ENCODE data around the gene SHKBP1. TPM values are rescaled to one million over a fixed set of nuclear protein-coding genes. Genes with fewer than 3 reads are reported as not detected.
"Not testable (repeated sequence)": the region's sequence is repeated elsewhere in the genome, so short reads cannot be mapped to it uniquely, and the experiment has no call there.

SHKBP1 gene
- total and polyA plus RNA-seq, 2 of the 4 experiments (the other 2 are of a cell fraction): 15.6 to 94.0 TPM

DNA sequence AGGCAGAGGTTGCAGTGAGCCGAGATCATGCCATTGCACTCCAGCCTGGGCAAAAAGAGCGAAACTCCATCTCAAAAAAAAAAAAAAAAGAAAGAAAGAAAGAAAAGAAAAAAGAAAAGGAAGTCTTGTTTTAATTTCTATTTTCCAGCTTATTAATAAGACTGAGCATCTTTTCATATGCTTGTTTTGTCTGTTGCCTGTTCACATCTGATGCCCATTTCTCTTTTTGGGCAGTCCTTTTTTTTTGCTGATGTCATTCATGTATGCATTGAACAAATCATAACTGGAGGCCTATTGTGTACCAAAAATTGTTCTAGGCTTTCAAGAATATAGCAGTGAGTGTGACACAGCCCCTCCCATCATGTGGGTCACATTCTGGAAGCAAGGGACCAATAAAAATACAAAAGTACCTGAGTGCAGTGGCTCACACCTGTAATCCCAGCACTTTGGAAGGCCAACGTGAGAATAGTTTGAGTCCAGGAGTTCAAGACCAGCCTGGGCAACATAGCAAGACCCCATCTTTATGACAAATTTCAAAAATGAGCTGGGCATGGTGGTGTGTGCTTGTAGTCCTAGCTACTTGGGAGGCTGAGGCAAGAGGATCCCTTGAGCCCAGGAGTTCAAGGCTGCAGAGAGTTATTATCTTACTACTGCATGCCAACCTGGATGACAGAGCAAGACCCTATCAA, 30.4 kb upstream of the SHKBP1 start:
- in situ Hi-C loops (cut with MboI; ENCODE audit: low sequenced_read_pairs); H3K18ac ChIP-seq (ENCODE audit: low read depth, low read length); ATAC-seq (ENCODE audit: low read depth); H2BK15ac ChIP-seq (ENCODE audit: low read depth, low read length); BruUV-seq (replicated peaks); H3K9me1 ChIP-seq (ENCODE audit: insufficient read depth, low read length); H2AK5ac ChIP-seq (ENCODE audit: low read depth, low read length); H3K27ac ChIP-seq (ENCODE audit: insufficient read depth, low read length); intact Hi-C loops (cut with micrococcal nuclease); H3K4me1 ChIP-seq (ENCODE audit: control insufficient read depth, insufficient read depth, low read length); H3K4me2 ChIP-seq (ENCODE audit: low read depth, low read length); H2BK120ac ChIP-seq (ENCODE audit: low read depth, low read length); H2AK9ac ChIP-seq (replicated peaks; ENCODE audit: low read depth, low read length, poor library complexity); H2BK20ac ChIP-seq (ENCODE audit: low read depth, low read length); H3K14ac ChIP-seq (replicated peaks; ENCODE audit: low read depth, low read length); H3K9me3 ChIP-seq (ENCODE audit: control insufficient read depth, insufficient read depth, low read length); DNase-seq; H3K4me3 ChIP-seq (ENCODE audit: insufficient read depth, low read depth, low read length); H3K56ac ChIP-seq (ENCODE audit: extremely low read depth, insufficient read depth, low read length); H4K91ac ChIP-seq (ENCODE audit: insufficient read depth, low read depth, low read length); POLR2A ChIA-PET (ENCODE audit: unreplicated experiment); H3K36me3 ChIP-seq (ENCODE audit: control insufficient read depth, insufficient read depth, low read length); H3K9ac ChIP-seq (ENCODE audit: low read depth, low read length); H3K23ac ChIP-seq (ENCODE audit: low read depth, low read length); H4K8ac ChIP-seq (ENCODE audit: low read depth in 2 of 2, low read length in 2 of 2); H4K20me1 ChIP-seq (ENCODE audit: insufficient read depth, low read length); H3K79me1 ChIP-seq (ENCODE audit: low read depth in 1 of 2, low read length in 2 of 2); H2AFZ ChIP-seq (replicated peaks; ENCODE audit: low read length, poor library complexity); dilution Hi-C loops (cut with HindIII; ENCODE audit: low sequenced_read_pairs, unreplicated experiment); H2BK5ac ChIP-seq (ENCODE audit: low read depth, low read length, poor library complexity, severe bottlenecking); H4K5ac ChIP-seq (ENCODE audit: low read depth, low read length); H3K4ac ChIP-seq (ENCODE audit: low read depth, low read length): not testable (repeated sequence)
- no CpG with 5 or more reads among the region's 3 CpGs for WGBS, 2 experiments (ENCODE audit: extremely low coverage in 2 of 2, insufficient read length in 1 of 2)
- CTCF ChIA-PET: interaction anchor here (0.6 kb wide), 1 partner anchor 87 kb away, joined by 3 read pairs; no protein-coding TSS in a partner anchor
- H3K27me3 ChIP-seq (ENCODE audit: control insufficient read depth, insufficient read depth, low read length): peaks cover 17% of the 10 kb centered on the region

DNA sequence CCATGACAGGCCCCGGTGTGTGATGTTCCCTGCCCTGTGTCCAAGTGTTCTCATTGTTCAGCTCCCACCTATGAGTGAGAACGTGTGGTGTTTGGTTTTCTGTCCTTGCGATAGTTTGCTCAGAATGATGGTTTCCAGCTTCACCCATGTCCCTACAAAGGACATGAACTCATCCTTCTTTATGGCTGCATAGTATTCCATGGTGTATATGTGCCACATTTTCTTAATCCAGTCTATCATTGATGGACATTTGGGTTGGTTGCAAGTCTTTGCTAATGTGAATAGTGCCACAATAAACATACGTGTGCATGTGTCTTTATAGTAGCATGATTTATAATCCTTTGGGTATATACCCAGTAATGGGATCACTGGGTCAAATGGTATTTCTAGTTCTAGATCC, 29.5 kb upstream of the SHKBP1 start:
- H3K36me3 ChIP-seq (ENCODE audit: control insufficient read depth, insufficient read depth, low read length); H2BK15ac ChIP-seq (ENCODE audit: low read depth, low read length); H3K9ac ChIP-seq (ENCODE audit: low read depth, low read length); H4K91ac ChIP-seq (ENCODE audit: insufficient read depth, low read depth, low read length); DNase-seq; H2BK20ac ChIP-seq (ENCODE audit: low read depth, low read length); dilution Hi-C loops (cut with HindIII; ENCODE audit: low sequenced_read_pairs, unreplicated experiment); H3K18ac ChIP-seq (ENCODE audit: low read depth, low read length); H3K79me1 ChIP-seq (ENCODE audit: low read depth in 1 of 2, low read length in 2 of 2); H2AFZ ChIP-seq (replicated peaks; ENCODE audit: low read length, poor library complexity); CTCF ChIA-PET; H3K27ac ChIP-seq (ENCODE audit: insufficient read depth, low read length); H3K4me1 ChIP-seq (ENCODE audit: control insufficient read depth, insufficient read depth, low read length); H4K20me1 ChIP-seq (ENCODE audit: insufficient read depth, low read length); H2AK5ac ChIP-seq (ENCODE audit: low read depth, low read length); H3K23ac ChIP-seq (ENCODE audit: low read depth, low read length); H3K4ac ChIP-seq (ENCODE audit: low read depth, low read length); H4K5ac ChIP-seq (ENCODE audit: low read depth, low read length); H3K14ac ChIP-seq (replicated peaks; ENCODE audit: low read depth, low read length); POLR2A ChIA-PET (ENCODE audit: unreplicated experiment); H2AK9ac ChIP-seq (replicated peaks; ENCODE audit: low read depth, low read length, poor library complexity); H4K8ac ChIP-seq (ENCODE audit: low read depth in 2 of 2, low read length in 2 of 2); H3K56ac ChIP-seq (ENCODE audit: extremely low read depth, insufficient read depth, low read length); BruUV-seq (replicated peaks); H2BK120ac ChIP-seq (ENCODE audit: low read depth, low read length); H2BK5ac ChIP-seq (ENCODE audit: low read depth, low read length, poor library complexity, severe bottlenecking); intact Hi-C loops (cut with micrococcal nuclease); in situ Hi-C loops (cut with MboI; ENCODE audit: low sequenced_read_pairs); ATAC-seq (ENCODE audit: low read depth); H3K9me1 ChIP-seq (ENCODE audit: insufficient read depth, low read length); H3K4me3 ChIP-seq (ENCODE audit: insufficient read depth, low read depth, low read length); H3K4me2 ChIP-seq (ENCODE audit: low read depth, low read length); H3K9me3 ChIP-seq (ENCODE audit: control insufficient read depth, insufficient read depth, low read length): not testable (repeated sequence)
- no CpG with 5 or more reads among the region's 4 CpGs for WGBS, 2 experiments (ENCODE audit: extremely low coverage in 2 of 2, insufficient read length in 1 of 2)
- H3K27me3 ChIP-seq (ENCODE audit: control insufficient read depth, insufficient read depth, low read length): peaks cover 17% of the 10 kb centered on the region

All from IMR-90 (cell line).